ENCODE data around the gene NAIF1.

NAIF1 gene, protein sequence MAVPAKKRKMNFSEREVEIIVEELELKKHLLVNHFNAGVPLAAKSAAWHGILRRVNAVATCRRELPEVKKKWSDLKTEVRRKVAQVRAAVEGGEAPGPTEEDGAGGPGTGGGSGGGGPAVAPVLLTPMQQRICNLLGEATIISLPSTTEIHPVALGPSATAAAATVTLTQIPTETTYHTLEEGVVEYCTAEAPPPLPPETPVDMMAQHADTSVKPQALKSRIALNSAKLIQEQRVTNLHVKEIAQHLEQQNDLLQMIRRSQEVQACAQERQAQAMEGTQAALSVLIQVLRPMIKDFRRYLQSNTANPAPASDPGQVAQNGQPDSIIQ

DNA sequence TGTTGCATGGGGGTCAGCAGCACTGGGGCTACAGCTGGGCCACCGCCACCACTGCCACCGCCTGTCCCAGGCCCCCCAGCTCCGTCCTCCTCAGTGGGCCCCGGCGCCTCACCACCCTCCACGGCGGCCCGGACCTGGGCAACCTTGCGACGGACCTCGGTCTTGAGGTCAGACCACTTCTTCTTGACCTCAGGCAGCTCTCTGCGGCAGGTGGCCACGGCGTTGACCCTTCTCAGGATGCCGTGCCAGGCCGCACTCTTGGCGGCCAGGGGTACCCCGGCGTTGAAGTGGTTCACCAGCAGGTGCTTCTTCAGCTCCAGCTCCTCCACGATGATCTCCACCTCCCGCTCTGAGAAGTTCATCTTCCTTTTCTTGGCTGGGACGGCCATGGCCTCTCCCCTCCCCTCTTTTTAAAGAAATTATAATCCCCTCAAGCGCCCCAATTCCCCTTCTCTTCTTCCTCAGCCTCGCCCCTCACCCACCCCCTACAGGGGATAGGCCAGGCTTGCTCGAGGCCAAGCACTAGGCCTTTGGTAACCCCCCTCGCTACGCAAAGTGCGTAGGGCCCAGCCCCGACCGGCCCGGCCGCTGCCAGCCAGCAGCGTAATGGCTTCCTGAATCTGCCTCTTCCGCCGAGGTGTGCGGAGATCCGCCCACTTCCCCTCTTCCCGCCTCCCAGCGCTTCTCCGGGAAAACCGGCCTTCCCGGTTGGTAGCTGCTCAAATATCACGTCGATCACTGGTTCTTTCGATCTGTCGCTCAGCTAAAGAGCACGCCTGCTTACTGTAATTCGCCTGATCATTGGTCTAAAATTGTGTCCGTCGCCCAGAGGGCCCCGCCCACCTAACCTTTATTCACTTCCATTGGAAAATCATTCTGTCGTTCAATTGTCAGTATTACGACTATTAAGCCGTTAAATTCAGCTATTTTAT lies at the start of gene NAIF1:
TSS of gene NAIF1 (minus strand) at position 608 of the 932 bp plus-strand sequence. CDS start at position 389, 219 bp downstream.
- no peak for TF ChIP-seq CTCF (IDR thresholded peaks at IDR 0.05)

- TF ChIP-seq CTCF (IDR thresholded peaks at IDR 0.05) = no peak
Observed at GRCh38 chr9:128116104-128117083, 49.3 kb upstream of the NAIF1 start.

GRCh38 chr9:128115187-128116103 lies 48.3 kb upstream of the NAIF1 start:
- TF ChIP-seq CTCF (IDR thresholded peaks at IDR 0.05) = no peak

DNA sequence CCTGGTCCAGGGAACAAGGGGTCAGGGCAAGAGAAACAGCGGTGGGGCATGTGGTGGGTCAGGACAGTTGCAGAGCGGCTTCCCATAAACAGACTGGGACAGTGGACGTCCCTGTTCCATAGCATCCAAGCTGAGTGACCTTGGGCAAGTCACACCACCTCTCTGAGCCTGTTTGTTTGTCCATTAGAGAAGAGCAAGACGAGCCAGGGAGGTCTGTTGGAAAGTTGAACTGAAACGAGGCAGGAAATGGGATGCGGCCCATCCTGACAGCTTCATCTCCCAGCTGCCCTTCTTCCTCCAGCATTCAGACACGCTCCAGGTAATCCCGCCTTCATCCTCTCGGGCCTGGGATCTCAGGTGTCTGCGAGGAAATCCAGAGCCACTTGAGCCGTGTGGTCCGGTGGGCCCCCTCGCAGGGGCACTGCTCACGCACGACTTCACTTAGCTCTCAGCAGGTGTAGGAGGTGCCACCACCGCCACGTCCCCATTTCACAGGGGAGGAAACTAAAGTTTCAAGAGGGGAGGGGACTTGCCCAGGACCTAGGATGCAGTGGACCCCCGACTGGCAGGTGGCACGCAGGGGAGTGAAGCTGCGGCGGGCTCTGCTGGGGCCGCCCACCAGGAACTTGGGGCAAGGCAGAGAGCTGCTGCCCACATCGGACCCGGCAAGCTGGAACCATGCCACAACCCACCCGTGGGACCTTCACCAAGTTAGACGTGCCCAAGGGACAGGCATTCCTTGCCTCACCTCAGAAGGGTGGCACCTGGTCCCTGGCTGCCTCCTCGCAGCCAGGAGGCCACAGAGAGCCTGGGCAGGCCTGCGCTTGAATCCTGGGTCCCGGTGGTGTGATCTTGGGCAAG lies 47.4 kb upstream of the NAIF1 start:
- TF ChIP-seq CTCF (IDR thresholded peaks at IDR 0.05) = no peak

DNA sequence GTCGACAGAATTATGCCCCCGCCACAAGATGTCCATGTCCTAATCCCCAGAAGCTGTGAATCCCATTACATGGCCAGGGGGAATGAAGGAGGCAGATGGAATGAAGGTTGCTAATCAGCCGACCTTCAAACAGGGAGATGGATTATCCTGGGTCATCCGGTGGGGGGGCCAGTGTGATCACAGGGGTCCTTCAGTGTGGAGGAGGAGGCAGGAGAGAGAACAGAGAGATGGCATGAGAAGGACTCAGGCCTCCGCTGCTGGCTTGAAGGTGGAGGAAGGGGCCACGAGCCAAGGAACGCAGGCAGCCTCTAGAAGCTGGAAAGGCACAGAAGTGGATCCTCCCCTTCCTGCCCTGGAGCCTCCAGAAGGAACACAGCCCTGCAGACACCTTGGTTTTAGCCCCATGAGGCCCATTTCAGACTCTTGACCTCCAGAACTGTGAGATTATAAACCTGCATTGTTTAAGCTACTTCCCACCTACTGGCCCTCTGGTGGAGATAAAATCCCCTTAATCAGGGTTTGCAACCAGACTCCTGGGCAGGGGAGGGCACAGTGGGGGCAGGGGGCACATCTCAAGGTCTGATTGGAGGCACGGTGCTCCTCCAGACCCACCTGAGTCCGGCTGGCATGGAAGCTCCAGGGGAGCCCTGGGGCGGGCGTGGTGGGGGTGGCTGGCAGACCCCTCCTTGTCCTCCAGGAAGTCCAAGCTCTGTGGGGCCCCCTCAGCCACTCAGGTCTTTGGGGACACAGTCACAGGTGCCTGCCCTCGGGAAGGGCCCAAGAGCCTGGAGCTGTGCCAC lies 46.6 kb upstream of the NAIF1 start:
- TF ChIP-seq CTCF (IDR thresholded peaks at IDR 0.05) = no peak

Measured in LNCAP (cell line).